OCI-LY1 (cell line): ENCODE results near the gene HOXA9.

Source experiments
- EZH2 ChIP-seq: fragments of 200-600 bp; sonication (generic), shearing (Covaris generic); IDR thresholded peaks from 2 replicates; pipeline ENCODE4 v1.8.0; 2017; ENCODE audit warnings: borderline replicate concordance, mixed run types, mild to moderate bottlenecking, antibody characterized with exemption, low read length, moderate library complexity, mixed read lengths
- TF ChIP-seq, protein P1 (sequence below): fragments of 200-600 bp; sonication (generic), shearing (Covaris generic); IDR thresholded peaks from 2 replicates; pipeline ENCODE4 v1.5.1; 2017; ENCODE audit warnings: mild to moderate bottlenecking, antibody characterized with exemption, low read length, moderate library complexity, mixed read lengths

DNA sequence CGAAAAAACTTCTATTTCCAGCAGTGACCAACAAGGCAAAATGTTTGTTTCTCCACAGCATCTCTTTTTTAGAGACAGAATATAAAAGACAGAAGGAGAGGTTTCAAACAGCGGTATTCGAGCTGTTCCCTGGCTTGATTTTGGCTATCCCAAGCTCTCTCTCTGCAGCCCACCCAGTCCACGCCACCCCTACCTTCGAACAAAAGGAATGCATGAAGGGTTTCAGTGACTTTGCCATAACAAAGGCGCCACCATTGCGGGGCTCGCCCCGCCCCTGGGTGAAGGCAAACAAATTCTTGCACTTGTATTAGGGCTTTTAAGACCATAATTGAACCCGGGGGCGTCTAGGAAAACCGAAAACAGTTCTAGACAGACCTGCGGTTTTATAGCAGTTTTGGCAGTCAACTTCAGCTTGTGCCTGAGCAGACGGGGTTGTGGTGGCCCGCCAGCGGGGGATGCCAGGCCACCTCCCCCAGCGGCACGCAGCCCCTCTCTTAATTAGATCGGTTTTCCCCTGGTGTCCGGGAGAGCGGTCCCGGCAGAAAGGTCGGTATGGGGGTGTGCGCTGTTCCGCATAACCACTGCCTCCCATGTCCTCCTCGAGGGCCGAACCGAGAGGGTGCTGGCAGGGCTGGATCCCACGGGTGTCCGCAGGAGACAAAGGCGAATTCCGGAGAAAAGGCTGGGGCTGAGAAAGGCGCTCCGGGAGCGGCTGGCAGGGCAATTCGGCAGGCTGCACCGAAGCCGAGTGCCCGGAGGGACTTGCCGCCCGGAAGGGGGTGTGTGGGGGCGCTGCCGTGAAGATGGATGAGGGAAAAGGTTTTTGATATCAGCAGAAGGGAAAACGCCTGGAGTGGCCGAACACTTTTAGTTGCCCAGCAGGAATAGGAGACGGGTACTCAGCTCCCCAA lies 22.4 kb upstream of the HOXA9 start:
- TF ChIP-seq, protein P1, sequence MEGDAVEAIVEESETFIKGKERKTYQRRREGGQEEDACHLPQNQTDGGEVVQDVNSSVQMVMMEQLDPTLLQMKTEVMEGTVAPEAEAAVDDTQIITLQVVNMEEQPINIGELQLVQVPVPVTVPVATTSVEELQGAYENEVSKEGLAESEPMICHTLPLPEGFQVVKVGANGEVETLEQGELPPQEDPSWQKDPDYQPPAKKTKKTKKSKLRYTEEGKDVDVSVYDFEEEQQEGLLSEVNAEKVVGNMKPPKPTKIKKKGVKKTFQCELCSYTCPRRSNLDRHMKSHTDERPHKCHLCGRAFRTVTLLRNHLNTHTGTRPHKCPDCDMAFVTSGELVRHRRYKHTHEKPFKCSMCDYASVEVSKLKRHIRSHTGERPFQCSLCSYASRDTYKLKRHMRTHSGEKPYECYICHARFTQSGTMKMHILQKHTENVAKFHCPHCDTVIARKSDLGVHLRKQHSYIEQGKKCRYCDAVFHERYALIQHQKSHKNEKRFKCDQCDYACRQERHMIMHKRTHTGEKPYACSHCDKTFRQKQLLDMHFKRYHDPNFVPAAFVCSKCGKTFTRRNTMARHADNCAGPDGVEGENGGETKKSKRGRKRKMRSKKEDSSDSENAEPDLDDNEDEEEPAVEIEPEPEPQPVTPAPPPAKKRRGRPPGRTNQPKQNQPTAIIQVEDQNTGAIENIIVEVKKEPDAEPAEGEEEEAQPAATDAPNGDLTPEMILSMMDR = no peak
- no peak for TF ChIP-seq EZH2
